ENCODE results near the gene VPS37C. TPM values are rescaled to one million over a fixed set of nuclear protein-coding genes. Genes with fewer than 3 reads are reported as not detected.

Gene VPS37C
- total and polyA plus RNA-seq, 2 of the 13 experiments (the other 11 are each of a cell fraction or from before 2014, with no cell fraction given): 7.5 to 8.8 TPM

DNA sequence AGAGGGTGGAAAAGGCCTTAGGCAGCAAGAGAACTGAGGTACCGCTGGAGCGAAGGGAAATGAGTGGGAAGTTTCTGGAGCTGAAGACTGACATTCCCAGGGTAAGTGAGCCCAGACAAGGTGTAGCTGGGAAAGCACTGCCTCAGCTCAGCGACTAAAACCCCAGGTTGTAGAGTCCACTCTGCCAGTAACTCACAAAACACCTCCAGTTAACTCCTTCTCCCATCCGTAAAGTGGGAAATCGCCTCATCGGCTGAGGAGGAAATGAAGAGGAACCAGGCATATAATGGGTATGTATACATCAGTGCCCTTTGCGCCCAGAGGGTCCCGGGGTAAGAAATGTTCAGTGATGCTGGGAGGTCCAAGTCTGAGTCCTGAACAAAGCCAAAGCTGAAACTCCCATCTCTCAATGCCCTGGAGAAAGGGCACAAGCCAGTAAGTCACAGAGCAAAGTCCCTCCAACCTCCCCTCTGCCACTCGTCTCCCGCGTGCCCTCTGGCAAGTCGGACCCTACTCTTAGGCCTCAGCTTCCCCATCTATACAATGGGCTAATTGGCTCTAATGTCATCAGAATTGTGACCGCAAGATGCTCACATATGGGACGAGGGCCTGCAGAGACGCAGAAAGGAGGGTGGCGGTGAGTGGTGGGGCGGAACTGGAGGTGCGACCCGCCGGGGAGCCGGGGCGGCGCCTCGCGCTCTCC lies 588 bp downstream of the VPS37C start (continued):
- TF ChIP-seq HIVEP1 (CRISPR knock-in tag; IDR thresholded peaks at IDR 0.05) (peak; percentile 80; the same call in 1 of the 2 replicates), ZNF572 (CRISPR knock-in tag; IDR thresholded peaks at IDR 0.05) (no peak), RARA (CRISPR knock-in tag; IDR thresholded peaks at IDR 0.05) (no peak), ARID4A (CRISPR knock-in tag; IDR thresholded peaks at IDR 0.05; ENCODE audit: borderline replicate concordance) (0 out of 2 replicates have a peak, but pooled peaks have one; percentile 61), ZNF333 (CRISPR knock-in tag; IDR thresholded peaks at IDR 0.05; ENCODE audit: borderline replicate concordance) (peak; percentile 67; the same call in 1 of the 2 replicates), ZNF598 (CRISPR knock-in tag; IDR thresholded peaks at IDR 0.05; ENCODE audit: borderline replicate concordance) (no peak), ZNF234 (CRISPR knock-in tag; conservative IDR thresholded peaks at IDR 0.05) (no peak), FOXJ3 (CRISPR knock-in tag; IDR thresholded peaks at IDR 0.05; ENCODE audit: borderline replicate concordance) (peak; percentile 33; the same call in 1 of the 2 replicates), SMYD3 (CRISPR knock-in tag; IDR thresholded peaks at IDR 0.05) (no peak), ZFP90 (CRISPR knock-in tag; IDR thresholded peaks at IDR 0.05; ENCODE audit: borderline replicate concordance) (no peak), HOXD1 (CRISPR knock-in tag; IDR thresholded peaks at IDR 0.05) (no peak), SOX5 (CRISPR knock-in tag; IDR thresholded peaks at IDR 0.05; ENCODE audit: borderline replicate concordance) (0 out of 2 replicates have a peak, but pooled peaks have one; percentile 8), ZBTB33 (CRISPR knock-in tag; IDR thresholded peaks at IDR 0.05) (0 out of 2 replicates have a peak, but pooled peaks have one; percentile 7), CREB1 (IDR thresholded peaks at IDR 0.05) (no peak), CREB1 (CRISPR knock-in tag; IDR thresholded peaks at IDR 0.05) (no peak), ZNF136 (CRISPR knock-in tag; IDR thresholded peaks at IDR 0.05; ENCODE audit: low read depth) (no peak), ZNF790 (CRISPR knock-in tag; IDR thresholded peaks at IDR 0.05; ENCODE audit: borderline replicate concordance) (no peak), ZNF513 (CRISPR knock-in tag; conservative IDR thresholded peaks at IDR 0.05) (no peak), ATM (IDR thresholded peaks at IDR 0.05; ENCODE audit: borderline replicate concordance) (no peak), ZNF674 (CRISPR knock-in tag; IDR thresholded peaks at IDR 0.05; ENCODE audit: low read depth) (no peak), GPN1 (CRISPR knock-in tag; IDR thresholded peaks at IDR 0.05; ENCODE audit: borderline replicate concordance) (no peak), IKZF1 (IDR thresholded peaks at IDR 0.05) (no peak), ARNT2 (CRISPR knock-in tag; IDR thresholded peaks at IDR 0.05; ENCODE audit: low read depth) (no peak), NCOA2 (CRISPR knock-in tag; IDR thresholded peaks at IDR 0.05) (no peak; the same call in 1 of the 2 replicates), ARNT (IDR thresholded peaks at IDR 0.05) (no peak)

Measured in HepG2 (cell line).